Measurements from ENCODE around the gene KCNQ2. TPM values are rescaled to one million over a fixed set of nuclear protein-coding genes. Genes with fewer than 3 reads are reported as not detected.

The KCNQ2 gene
- total RNA-seq, 1 experiment from 2014 or later = 86.5 TPM

- TF ChIP-seq CTCF (IDR thresholded peaks at IDR 0.05 in 2 of 3, conservative IDR thresholded peaks at IDR 0.05 in 1 of 3; ENCODE audit: borderline replicate concordance in 1 of 3, insufficient read depth in 1 of 3, low read depth in 2 of 3, low read length in 2 of 3) = no peak
These were observed 36.9 kb downstream of the KCNQ2 start (continued) for GRCh38 chr20:63435552-63435951.

- Histone ChIP-seq H3K36me3 (ENCODE audit: control insufficient read depth in 1 of 2, insufficient read depth in 2 of 2, low read length in 2 of 2) (no peaks in the 10 kb centered on the region; a peak in 1 of 4 replicates), H3K4me1 (ENCODE audit: control insufficient read depth in 1 of 2, insufficient read depth in 2 of 2, low read length in 2 of 2) (peaks cover 3 to 17% of the 10 kb centered on the region in 2 experiments; a peak in 2 of 4 replicates), H3K9ac (ENCODE audit: low read length) (0 out of 2 replicates have a peak overlapping the region, but pooled peaks have one; percentile 19), H3K27ac (ENCODE audit: low read depth, low read length) (peak overlapping the region; percentile 6; the same call in 1 of the 2 replicates), H2AFZ (ENCODE audit: low read depth, low read length, poor library complexity, severe bottlenecking) (no peak overlapping the region), H3K27me3 (ENCODE audit: insufficient read depth, low read length) (no peaks in the 10 kb centered on the region), H3K4me2 (ENCODE audit: low read length) (peak overlapping the region; percentile 52; the same call in 1 of the 2 replicates), H3K9me3 (ENCODE audit: control insufficient read depth in 1 of 2, insufficient read depth in 1 of 2, low read depth in 1 of 2, low read length in 2 of 2) (no peaks in the 10 kb centered on the region), H3K9me2 (ENCODE audit: insufficient read depth) (no peaks in the 10 kb centered on the region), H4K20me1 (ENCODE audit: insufficient read depth) (no peaks in the 10 kb centered on the region), H3K79me2 (ENCODE audit: insufficient read depth, low read length) (no peaks in the 10 kb centered on the region; the same call in 1 of the 2 replicates), H3K4me3 (replicated peaks in 1 of 2; ENCODE audit: low read depth in 1 of 2, low read length in 2 of 2) (no peak overlapping the region)
- CTCF ChIA-PET = no interaction called here
- intact Hi-C loops (cut with micrococcal nuclease) = loop anchor here (10.0 kb wide), 1 partner anchor 100 kb away; the partner anchor contains the start of gene PTK6
- POLR2A ChIA-PET = no interaction called here
- peak; percentile 77 for ATAC-seq
- RAD21 ChIA-PET (ENCODE audit: low non-redundant PET in 1 of 2, low total read pairs in 2 of 2, uncharacterized antibody in 2 of 2, unreplicated experiment in 2 of 2) = no interaction called here
- peak; percentile 49 to 98 (median 87); a peak in 5 of 6 replicates for TF ChIP-seq CTCF (IDR thresholded peaks at IDR 0.05 in 2 of 3, conservative IDR thresholded peaks at IDR 0.05 in 1 of 3; ENCODE audit: borderline replicate concordance in 1 of 3, insufficient read depth in 1 of 3, low read depth in 2 of 3, low read length in 2 of 3)
- TF ChIP-seq RAD21 (IDR thresholded peaks at IDR 0.05; ENCODE audit: low read depth) = peak; percentile 71
- no peak for TF ChIP-seq JUND (IDR thresholded peaks at IDR 0.05)
- BruUV-seq (replicated peaks) = no TSS peak
- peak; percentile 63 for DNase-seq (ENCODE audit: low read depth, low spot score)
These were observed 37.7 kb downstream of the KCNQ2 start for GRCh38 chr20:63434599-63435378.

Measured in HCT116 (cell line).